AG09319 (cell line): ENCODE data around the gene STOX2.

ENCODE experiments used
- DNase-seq: peaks from one replicate; pipeline ENCODE4 v3.0.0-alpha.2; 2010; ENCODE audit warnings: low read depth; ENCODE audit errors: extremely low read depth
- TF ChIP-seq, protein P1 (sequence below): IDR thresholded peaks from 2 replicates; pipeline ENCODE4 v1.5.1; 2011; ENCODE audit warnings: low read depth, mild to moderate bottlenecking, inconsistent platforms, low read length, moderate library complexity

Gene STOX2

DNA sequence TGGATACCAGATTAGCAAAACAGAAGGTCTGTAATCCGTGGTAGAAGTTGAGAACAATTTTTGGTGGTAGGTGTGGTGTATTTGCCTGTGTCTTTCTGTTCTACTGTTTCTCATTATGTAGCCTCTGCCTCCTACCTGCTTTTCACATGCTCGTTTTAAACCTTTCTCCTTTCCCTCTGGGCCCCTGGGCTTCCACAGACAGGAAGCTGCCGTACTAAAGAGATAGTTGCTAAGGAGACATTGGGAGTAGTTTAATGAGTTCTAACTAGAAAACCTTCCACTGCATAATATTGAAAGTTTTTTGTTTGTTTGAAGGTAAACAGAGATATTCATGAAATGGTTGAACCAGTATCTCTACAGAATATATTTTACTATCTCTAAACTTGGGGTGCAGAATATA is 107.8 kb downstream of the STOX2 start:
- TF ChIP-seq, protein P1, sequence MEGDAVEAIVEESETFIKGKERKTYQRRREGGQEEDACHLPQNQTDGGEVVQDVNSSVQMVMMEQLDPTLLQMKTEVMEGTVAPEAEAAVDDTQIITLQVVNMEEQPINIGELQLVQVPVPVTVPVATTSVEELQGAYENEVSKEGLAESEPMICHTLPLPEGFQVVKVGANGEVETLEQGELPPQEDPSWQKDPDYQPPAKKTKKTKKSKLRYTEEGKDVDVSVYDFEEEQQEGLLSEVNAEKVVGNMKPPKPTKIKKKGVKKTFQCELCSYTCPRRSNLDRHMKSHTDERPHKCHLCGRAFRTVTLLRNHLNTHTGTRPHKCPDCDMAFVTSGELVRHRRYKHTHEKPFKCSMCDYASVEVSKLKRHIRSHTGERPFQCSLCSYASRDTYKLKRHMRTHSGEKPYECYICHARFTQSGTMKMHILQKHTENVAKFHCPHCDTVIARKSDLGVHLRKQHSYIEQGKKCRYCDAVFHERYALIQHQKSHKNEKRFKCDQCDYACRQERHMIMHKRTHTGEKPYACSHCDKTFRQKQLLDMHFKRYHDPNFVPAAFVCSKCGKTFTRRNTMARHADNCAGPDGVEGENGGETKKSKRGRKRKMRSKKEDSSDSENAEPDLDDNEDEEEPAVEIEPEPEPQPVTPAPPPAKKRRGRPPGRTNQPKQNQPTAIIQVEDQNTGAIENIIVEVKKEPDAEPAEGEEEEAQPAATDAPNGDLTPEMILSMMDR = no peak

DNA sequence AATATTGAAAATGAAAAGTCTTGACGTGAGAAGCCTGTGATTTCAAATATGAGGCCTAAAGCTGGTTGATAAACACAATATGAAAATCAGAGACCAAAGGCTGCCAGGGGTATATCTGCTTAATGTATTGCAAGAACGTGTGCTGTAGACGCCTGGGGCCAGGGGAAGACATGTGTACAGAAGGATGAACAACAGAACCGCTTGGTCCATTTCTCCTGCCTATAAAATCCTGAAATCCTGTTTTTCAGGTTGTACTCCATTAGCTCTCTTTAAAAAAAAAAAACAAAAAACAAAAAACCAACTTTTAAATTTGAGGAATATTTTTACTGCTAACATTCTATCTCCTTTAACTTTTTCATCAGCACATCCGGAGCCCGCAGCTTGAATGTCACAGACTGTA is 109.2 kb downstream of the STOX2 start:
- TF ChIP-seq, protein P1 = no peak
- no peak for DNase-seq

More for the DNA sequence above, 107.8 kb downstream of the STOX2 start:
- DNase-seq = no peak

DNA sequence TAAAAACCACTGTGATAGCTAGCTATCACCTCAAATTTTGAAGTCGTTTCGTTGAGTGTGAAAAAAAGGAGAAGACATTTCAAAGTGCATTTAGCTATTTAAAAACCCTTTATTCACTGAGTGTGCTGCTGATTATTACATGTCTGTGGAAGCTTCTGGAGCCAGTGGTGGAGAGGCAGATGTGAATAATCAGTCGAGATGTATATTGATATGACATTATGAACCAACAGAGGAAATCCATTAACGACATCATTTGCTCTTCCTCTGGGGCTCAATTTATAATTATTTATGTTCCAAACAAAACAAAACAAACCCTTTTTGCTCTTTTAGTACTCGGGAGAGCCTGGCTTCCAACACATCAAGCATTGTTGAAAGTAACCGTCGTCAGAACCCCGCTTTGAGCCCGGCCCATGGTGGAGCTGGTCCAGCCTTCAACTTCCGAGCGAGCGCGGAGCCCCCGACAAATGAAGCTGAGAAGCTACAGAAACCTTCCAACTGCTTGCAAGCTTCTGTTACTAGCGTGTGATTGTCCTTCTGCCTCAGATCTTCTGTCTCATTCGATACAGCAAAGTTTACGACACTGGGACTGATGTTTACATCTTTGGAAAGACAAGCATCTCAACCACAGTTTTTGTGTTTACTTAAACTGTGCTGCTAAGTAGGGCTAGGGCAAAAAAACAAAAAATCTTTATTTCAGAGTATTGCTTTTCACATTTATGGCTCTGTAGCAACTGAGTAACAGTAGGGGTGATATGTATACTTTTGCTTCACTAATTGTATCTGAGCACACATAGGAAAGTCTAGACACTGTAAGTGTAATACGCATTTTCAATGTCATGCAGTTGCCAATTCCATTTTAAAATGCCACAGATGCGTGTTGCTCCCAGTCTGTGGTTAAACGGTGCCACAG is 111.9 kb downstream of the STOX2 start:
- TF ChIP-seq, protein P1 = no peak
- DNase-seq = no peak

DNA sequence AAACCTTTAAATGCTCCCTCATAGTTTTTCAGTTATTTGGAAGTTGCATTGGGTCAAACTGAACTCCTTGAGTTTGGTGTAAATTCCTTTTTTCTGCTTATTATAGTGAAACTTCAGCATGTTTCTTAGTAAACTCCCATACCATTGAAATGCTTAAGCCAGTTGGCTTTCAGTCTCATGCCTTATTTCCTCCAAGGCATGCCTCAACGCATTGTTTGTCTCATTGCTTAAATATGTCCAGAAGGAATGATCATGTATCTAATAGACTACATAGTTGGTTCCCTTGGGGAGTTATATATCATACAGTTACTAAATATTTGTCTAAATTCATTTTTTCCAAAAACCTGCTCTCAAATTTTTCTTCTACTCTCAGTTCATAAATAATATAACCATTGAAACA is 114.0 kb downstream of the STOX2 start:
- TF ChIP-seq, protein P1 = no peak
- DNase-seq = no peak

DNA sequence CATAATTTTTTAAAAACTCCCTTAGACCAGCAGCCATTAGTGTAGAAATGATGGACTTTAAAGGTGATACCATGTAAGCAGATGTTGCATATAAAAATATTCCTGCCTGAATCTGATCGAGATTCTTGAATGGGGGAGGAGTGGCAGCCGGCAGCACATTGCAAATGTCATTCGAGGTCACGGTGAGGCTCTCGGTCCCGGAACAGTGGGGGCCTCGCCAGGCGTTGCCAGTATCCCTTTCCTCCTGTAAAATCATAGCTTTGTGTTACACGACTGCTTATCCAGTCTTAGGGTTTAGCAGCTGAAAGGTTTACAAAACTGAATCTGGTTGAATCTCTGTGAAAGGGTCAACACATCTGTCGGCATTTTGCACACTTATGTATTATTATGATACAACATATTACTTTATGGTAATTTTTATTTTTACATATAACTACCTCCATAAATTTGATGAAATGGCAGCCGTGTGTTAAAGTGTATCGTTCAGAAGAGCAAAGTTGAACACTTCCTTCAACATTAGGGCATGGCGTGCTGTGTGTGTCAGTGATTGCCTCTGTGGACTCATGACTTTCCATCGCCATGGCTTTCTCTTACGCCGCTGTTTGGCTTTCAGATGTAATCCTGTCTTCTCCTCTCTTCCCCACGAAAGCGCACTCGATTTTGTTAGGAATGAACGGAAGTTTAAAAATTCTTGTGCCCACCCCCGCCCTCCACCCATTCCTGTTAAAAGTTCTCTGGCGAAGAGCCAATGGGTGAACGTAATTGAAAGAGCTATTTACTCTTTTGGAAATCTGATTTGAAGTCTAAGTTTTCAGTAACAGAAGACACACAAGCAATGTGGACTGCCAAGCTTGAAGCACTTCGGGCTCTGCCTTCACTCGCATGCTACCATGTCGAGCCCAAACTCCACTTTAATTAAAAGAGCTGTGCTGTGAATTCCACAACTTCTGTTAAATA is 114.8 kb downstream of the STOX2 start:
- DNase-seq = no peak
- TF ChIP-seq, protein P1 = no peak

DNA sequence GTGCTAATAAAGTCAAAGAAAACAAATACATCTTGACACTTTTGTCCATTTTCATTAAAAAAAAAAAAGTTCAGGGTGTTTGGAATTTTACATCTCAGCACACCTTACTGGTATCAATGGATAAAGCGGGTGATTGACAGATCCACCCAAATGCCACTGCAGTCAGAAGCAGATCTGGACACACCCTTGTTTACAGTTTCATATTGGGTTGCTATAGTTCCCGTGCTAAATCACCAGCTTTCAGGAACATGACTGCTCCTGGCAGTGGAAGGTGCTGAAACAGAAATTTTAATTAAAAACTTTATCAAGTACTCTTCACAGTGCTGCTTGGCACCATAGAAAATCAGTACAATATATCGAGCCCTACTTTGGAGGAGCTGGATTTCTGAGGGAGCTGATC is 116.3 kb downstream of the STOX2 start:
- TF ChIP-seq, protein P1 = no peak

More for the DNA sequence above, 116.3 kb downstream of the STOX2 start:
- no peak for DNase-seq
